Measurements from ENCODE around the gene OSM. TPM values are rescaled to one million over a fixed set of nuclear protein-coding genes. Genes with fewer than 3 reads are reported as not detected.

OSM gene
- polyA plus RNA-seq, 3 donors = 48.0 to 295 (median 146) TPM

DNA sequence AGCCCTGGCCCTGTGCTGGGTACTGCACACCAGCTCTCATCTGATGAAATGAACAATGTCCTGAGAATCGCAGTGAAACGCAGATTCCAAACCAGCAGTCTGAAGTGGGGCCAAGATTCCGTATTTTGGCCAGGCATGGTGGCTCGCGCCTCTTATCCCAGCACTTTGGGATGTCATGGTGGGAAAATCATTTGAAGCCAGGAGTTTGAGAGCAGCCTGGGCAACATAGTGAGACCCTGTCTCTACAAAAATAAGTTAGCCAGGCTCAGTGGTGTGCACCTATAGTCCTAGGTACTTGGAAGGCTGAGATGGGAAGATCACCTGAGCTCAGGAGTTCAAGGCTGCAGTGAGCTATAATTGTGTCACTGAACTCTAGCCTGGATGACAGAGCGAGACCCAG is 33.1 kb downstream of the OSM start:
- 100% methylated on average over 6 of the region's 6 CpGs for WGBS (ENCODE audit: insufficient coverage)
- Histone ChIP-seq H3K9ac (ENCODE audit: insufficient read depth, low read length, poor library complexity, severe bottlenecking) (no peak overlapping the region), H3K27ac (ENCODE audit: low read depth in 1 of 2, low read length in 2 of 2) (no peak overlapping the region), H4K20me1 (ENCODE audit: insufficient read depth, low read length) (no peaks in the 10 kb centered on the region), H2AFZ (ENCODE audit: insufficient read depth, low read depth, low read length, poor library complexity, severe bottlenecking) (no peak overlapping the region), H3K4me2 (replicated peaks; ENCODE audit: extremely low read depth, low read length, poor library complexity, severe bottlenecking) (no peak overlapping the region), H3K79me2 (ENCODE audit: insufficient read depth, low read length) (no peaks in the 10 kb centered on the region), H3K27me3 (ENCODE audit: control insufficient read depth in 2 of 2, insufficient read depth in 2 of 2, low read length in 2 of 2) (no peaks in the 10 kb centered on the region), H3K4me3 (replicated peaks in 1 of 3; ENCODE audit: low read depth in 2 of 3, low read length in 3 of 3) (no peak overlapping the region), H3K36me3 (replicated peaks in 1 of 2; ENCODE audit: control insufficient read depth in 1 of 2, insufficient read depth in 2 of 2, low read length in 2 of 2) (no peaks in the 10 kb centered on the region), H3K9me3 (replicated peaks in 1 of 2; ENCODE audit: control insufficient read depth in 1 of 2, insufficient read depth in 1 of 2, low read length in 2 of 2) (peaks cover 0 to 6% of the 10 kb centered on the region in 2 donors), H3K4me1 (ENCODE audit: control insufficient read depth in 1 of 2, insufficient read depth in 2 of 2, low read length in 2 of 2) (no peaks in the 10 kb centered on the region)
- H3K27ac Mint-ChIP-seq = no peak overlapping the region
- H3K4me3 Mint-ChIP-seq = no peak overlapping the region
- no peak for TF ChIP-seq CTCF (IDR thresholded peaks at IDR 0.05)
- H3K27me3 Mint-ChIP-seq (ENCODE audit: low read depth in 3 of 3) = peaks cover 3 to 14% (median 5%) of the 10 kb centered on the region in 3 donors
- H3K4me1 Mint-ChIP-seq = no peaks in the 10 kb centered on the region
- peaks cover 3 to 8% (median 6%) of the 10 kb centered on the region in 7 donors for H3K9me3 Mint-ChIP-seq
- intact Hi-C loops (cut with micrococcal nuclease) = no loop called here
- H3K36me3 Mint-ChIP-seq = no peaks in the 10 kb centered on the region
- DNase-seq = no peak

- Mint-ChIP-seq H3K36me3 (no peaks in the 10 kb centered on the region), H3K9me3 (peaks cover 3 to 8% (median 6%) of the 10 kb centered on the region in 7 donors), H3K27ac (no peak overlapping the region), H3K27me3 (ENCODE audit: low read depth in 3 of 3) (peaks cover 3 to 14% (median 5%) of the 10 kb centered on the region in 3 donors), H3K4me1 (no peaks in the 10 kb centered on the region), H3K4me3 (no peak overlapping the region)
- H2AFZ ChIP-seq (ENCODE audit: insufficient read depth, low read depth, low read length, poor library complexity, severe bottlenecking) = no peak overlapping the region
- intact Hi-C loops (cut with micrococcal nuclease) = no loop called here
- WGBS (ENCODE audit: insufficient coverage) = 71% methylated on average over 5 of the region's 17 CpGs
- H3K9me3 ChIP-seq (replicated peaks in 1 of 2; ENCODE audit: control insufficient read depth in 1 of 2, insufficient read depth in 1 of 2, low read length in 2 of 2) = peaks cover 0 to 6% of the 10 kb centered on the region in 2 donors
- no peaks in the 10 kb centered on the region for H3K36me3 ChIP-seq (replicated peaks in 1 of 2; ENCODE audit: control insufficient read depth in 1 of 2, insufficient read depth in 2 of 2, low read length in 2 of 2)
- no peaks in the 10 kb centered on the region for H4K20me1 ChIP-seq (ENCODE audit: insufficient read depth, low read length)
- H3K4me1 ChIP-seq (ENCODE audit: control insufficient read depth in 1 of 2, insufficient read depth in 2 of 2, low read length in 2 of 2) = no peaks in the 10 kb centered on the region
- H3K9ac ChIP-seq (ENCODE audit: insufficient read depth, low read length, poor library complexity, severe bottlenecking) = no peak overlapping the region
- H3K27me3 ChIP-seq (ENCODE audit: control insufficient read depth in 2 of 2, insufficient read depth in 2 of 2, low read length in 2 of 2) = no peaks in the 10 kb centered on the region
- no peak overlapping the region for H3K4me2 ChIP-seq (replicated peaks; ENCODE audit: extremely low read depth, low read length, poor library complexity, severe bottlenecking)
- no peak overlapping the region for H3K27ac ChIP-seq (ENCODE audit: low read depth in 1 of 2, low read length in 2 of 2)
- no peak for DNase-seq
- H3K79me2 ChIP-seq (ENCODE audit: insufficient read depth, low read length) = no peaks in the 10 kb centered on the region
- H3K4me3 ChIP-seq (replicated peaks in 1 of 3; ENCODE audit: low read depth in 2 of 3, low read length in 3 of 3) = no peak overlapping the region
- TF ChIP-seq CTCF (IDR thresholded peaks at IDR 0.05) = no peak
Measured at GRCh38 chr22:30232716-30233218, 33.9 kb downstream of the OSM start.

Data from CD14-positive monocyte (primary cell).